SJSA1 (cell line): ENCODE data around the gene UMAD1. TPM values are rescaled to one million over a fixed set of nuclear protein-coding genes. Genes with fewer than 3 reads are reported as not detected.
"Not testable (repeated sequence)": the region's sequence is repeated elsewhere in the genome, so short reads cannot be mapped to it uniquely, and the experiment has no call there.

Experiments used
- DNase-seq, 2 experiments: peaks; one replicate each; pipeline ENCODE4 v3.0.0-alpha.2; 2015 to 2020; ENCODE audit warnings: low spot score in 2 of 2, low read depth in 1 of 2
- H3K27ac ChIP-seq: fragments of 250-450 bp; sonication (Bioruptor Pico); 2 replicates; pipeline ENCODE4 v1.5.1; 2020; ENCODE audit warnings: mild to moderate bottlenecking, moderate library complexity
- H3K27me3 ChIP-seq: fragments of 250-450 bp; sonication (Bioruptor Pico); replicated peaks from 2 replicates; pipeline ENCODE4 v1.5.1; 2020; ENCODE audit warnings: mild to moderate bottlenecking, moderate library complexity
- H3K36me3 ChIP-seq: fragments of 250-450 bp; sonication (Bioruptor Pico); 2 replicates; pipeline ENCODE4 v1.5.1; 2020; ENCODE audit warnings: mild to moderate bottlenecking
- H3K4me1 ChIP-seq: fragments of 250-450 bp; sonication (Bioruptor Pico); replicated peaks from 2 replicates; pipeline ENCODE4 v1.6.1; 2021; ENCODE audit warnings: mild to moderate bottlenecking
- H3K4me3 ChIP-seq: fragments of 250-450 bp; sonication (Bioruptor Pico); 2 replicates; pipeline ENCODE4 v1.5.1; 2020; ENCODE audit warnings: mild to moderate bottlenecking
- H3K9me3 ChIP-seq: fragments of 250-450 bp; sonication (Bioruptor Pico); replicated peaks from 2 replicates; pipeline ENCODE4 v1.5.1; 2020; ENCODE audit warnings: mild to moderate bottlenecking
- total RNA-seq: library from RNA; depleted of rRNA; stranded (reverse); fragments of >200 nt; shearing (Covaris generic); gene quantifications from 2 replicates; pipeline ENCODE4 v1.2.3, GENCODE V29; 2014

The UMAD1 gene
- total RNA-seq, 1 experiment from 2014 or later, result 19.3 TPM

- no peak overlapping the region for H3K27ac ChIP-seq
- no peaks in the 10 kb centered on the region for H3K27me3 ChIP-seq
- H3K36me3 ChIP-seq, result no peaks in the 10 kb centered on the region
- DNase-seq, result no peak
- H3K9me3 ChIP-seq, result no peaks in the 10 kb centered on the region
- no peak overlapping the region for H3K4me3 ChIP-seq
- H3K4me1 ChIP-seq, result no peaks in the 10 kb centered on the region
Observed at GRCh38 chr7:7664291-7664690, 23.7 kb downstream of the UMAD1 start.

GRCh38 chr7:7665031-7665430, 24.5 kb downstream of the UMAD1 start:
- Histone ChIP-seq H3K9me3 (no peaks in the 10 kb centered on the region), H3K27ac (no peak overlapping the region), H3K27me3 (no peaks in the 10 kb centered on the region), H3K36me3 (no peaks in the 10 kb centered on the region), H3K4me1 (no peaks in the 10 kb centered on the region), H3K4me3 (no peak overlapping the region)
- no peak for DNase-seq

- Histone ChIP-seq H3K4me3 (no peak overlapping the region), H3K9me3 (no peaks in the 10 kb centered on the region), H3K4me1 (no peaks in the 10 kb centered on the region), H3K27ac (no peak overlapping the region), H3K27me3 (no peaks in the 10 kb centered on the region), H3K36me3 (no peaks in the 10 kb centered on the region)
- no peak for DNase-seq
Observed at GRCh38 chr7:7667187-7667586, 26.6 kb downstream of the UMAD1 start.

GRCh38 chr7:7668706-7669105, 28.2 kb downstream of the UMAD1 start:
- H3K9me3 ChIP-seq, result no peaks in the 10 kb centered on the region
- H3K27ac ChIP-seq, result no peak overlapping the region
- DNase-seq, result no peak
- H3K4me3 ChIP-seq, result no peak overlapping the region
- no peaks in the 10 kb centered on the region for H3K36me3 ChIP-seq
- H3K4me1 ChIP-seq, result no peaks in the 10 kb centered on the region
- H3K27me3 ChIP-seq, result no peaks in the 10 kb centered on the region

GRCh38 chr7:7670490-7670889, 29.9 kb downstream of the UMAD1 start:
- no peaks in the 10 kb centered on the region; the same call in 1 of the 2 replicates for H3K36me3 ChIP-seq
- H3K9me3 ChIP-seq, result no peaks in the 10 kb centered on the region
- H3K4me1 ChIP-seq, result no peaks in the 10 kb centered on the region
- no peaks in the 10 kb centered on the region for H3K27me3 ChIP-seq
- H3K27ac ChIP-seq, result no peak overlapping the region
- DNase-seq, result no peak
- no peak overlapping the region for H3K4me3 ChIP-seq

GRCh38 chr7:7671361-7671760, 30.8 kb downstream of the UMAD1 start:
- Histone ChIP-seq H3K27me3 (no peaks in the 10 kb centered on the region), H3K9me3 (no peaks in the 10 kb centered on the region), H3K4me3 (no peak overlapping the region), H3K4me1 (no peaks in the 10 kb centered on the region), H3K27ac (no peak overlapping the region), H3K36me3 (no peaks in the 10 kb centered on the region; the same call in 1 of the 2 replicates)
- no peak for DNase-seq

GRCh38 chr7:7672545-7673239, 32.1 kb downstream of the UMAD1 start:
- no peaks in the 10 kb centered on the region for H3K4me1 ChIP-seq
- H3K36me3 ChIP-seq, result no peaks in the 10 kb centered on the region; the same call in 1 of the 2 replicates
- H3K27me3 ChIP-seq, result no peaks in the 10 kb centered on the region
- no peak for DNase-seq
- H3K9me3 ChIP-seq, result no peaks in the 10 kb centered on the region
- H3K4me3 ChIP-seq, result no peak overlapping the region
- no peak overlapping the region for H3K27ac ChIP-seq

- H3K27me3 ChIP-seq, result no peaks in the 10 kb centered on the region
- peaks cover 3% of the 10 kb centered on the region; the same call in 1 of the 2 replicates for H3K36me3 ChIP-seq
- no peaks in the 10 kb centered on the region for H3K4me1 ChIP-seq
- H3K9me3 ChIP-seq, result no peaks in the 10 kb centered on the region
- H3K4me3 ChIP-seq, result no peak overlapping the region
- no peak overlapping the region for H3K27ac ChIP-seq
- DNase-seq, result no peak
Observed at GRCh38 chr7:7673240-7673550, 32.6 kb downstream of the UMAD1 start.

- no peak overlapping the region for H3K27ac ChIP-seq
- DNase-seq, result no peak
- no peak overlapping the region for H3K4me3 ChIP-seq
- no peaks in the 10 kb centered on the region for H3K27me3 ChIP-seq
- no peaks in the 10 kb centered on the region for H3K4me1 ChIP-seq
- no peaks in the 10 kb centered on the region for H3K9me3 ChIP-seq
- H3K36me3 ChIP-seq, result peaks cover 3% of the 10 kb centered on the region; the same call in 1 of the 2 replicates
Observed at GRCh38 chr7:7675686-7676085, 35.1 kb downstream of the UMAD1 start.

- H3K4me3 ChIP-seq, H3K27me3 ChIP-seq, H3K36me3 ChIP-seq, DNase-seq, H3K4me1 ChIP-seq, H3K27ac ChIP-seq, H3K9me3 ChIP-seq: not testable (repeated sequence)
Observed at GRCh38 chr7:7679640-7680039, 39.1 kb downstream of the UMAD1 start.

- Histone ChIP-seq H3K4me3 (no peak overlapping the region), H3K9me3 (no peaks in the 10 kb centered on the region), H3K4me1 (no peaks in the 10 kb centered on the region), H3K27ac (no peak overlapping the region), H3K27me3 (no peaks in the 10 kb centered on the region), H3K36me3 (0 out of 2 replicates have a peak, but pooled peaks cover 3% of the 10 kb centered on the region)
- peak in 1 of 2 experiments; percentile 45 for DNase-seq
Observed at GRCh38 chr7:7681191-7681935, 40.8 kb downstream of the UMAD1 start.

GRCh38 chr7:7681936-7682329, 41.4 kb downstream of the UMAD1 start:
- no peaks in the 10 kb centered on the region for H3K9me3 ChIP-seq
- no peak overlapping the region for H3K27ac ChIP-seq
- no peaks in the 10 kb centered on the region for H3K27me3 ChIP-seq
- no peaks in the 10 kb centered on the region for H3K4me1 ChIP-seq
- H3K36me3 ChIP-seq, result 0 out of 2 replicates have a peak, but pooled peaks cover 3% of the 10 kb centered on the region
- no peak for DNase-seq
- H3K4me3 ChIP-seq, result no peak overlapping the region

- Histone ChIP-seq H3K9me3 (no peaks in the 10 kb centered on the region), H3K27me3 (no peaks in the 10 kb centered on the region), H3K36me3 (0 out of 2 replicates have a peak, but pooled peaks cover 2% of the 10 kb centered on the region), H3K4me3 (no peak overlapping the region), H3K4me1 (no peaks in the 10 kb centered on the region), H3K27ac (no peak overlapping the region)
- DNase-seq, result no peak
Observed at GRCh38 chr7:7682861-7683260, 42.3 kb downstream of the UMAD1 start.

GRCh38 chr7:7686811-7687508, 46.4 kb downstream of the UMAD1 start:
- Histone ChIP-seq H3K4me1 (no peaks in the 10 kb centered on the region), H3K4me3 (no peak overlapping the region), H3K9me3 (no peaks in the 10 kb centered on the region), H3K27me3 (no peaks in the 10 kb centered on the region), H3K36me3 (no peaks in the 10 kb centered on the region), H3K27ac (no peak overlapping the region)
- DNase-seq, result no peak
